Common myeloid progenitor, CD34-positive (primary cell): ENCODE data around the gene NDUFS7.
A peak's percentile ranks its signal among the peaks of the same experiment; 100 is the strongest.
"Not testable (repeated sequence)": the region's sequence is repeated elsewhere in the genome, so short reads cannot be mapped to it uniquely, and the experiment has no call there.

ENCODE experiments used
- CTCF ChIA-PET: fragments of 350-600 bp; sonication (Branson Sonifier 250); formaldehyde crosslinking; loops from one replicate; lab custom pipeline; 2021; ENCODE audit warnings: antibody characterized with exemption; lab: Charles Lee
- POLR2A ChIA-PET: fragments of 350-600 bp; sonication (Branson Sonifier 250); formaldehyde crosslinking; loops from one replicate; lab custom pipeline; 2021; ENCODE audit warnings: antibody characterized with exemption; lab: Charles Lee
- DNase-seq, 3 donors: peaks; one replicate each; pipeline versions ENCODE4 v3.0.0 to v3.0.0-alpha.2; 2013
- H3K27ac ChIP-seq, 2 experiments: 1 replicate in 1 of 2; 2 replicates in 1 of 2; pipeline ENCODE4 v1.7.0; 2013; ENCODE audit warnings: inconsistent platforms in 2 of 2, low read length in 2 of 2, mild to moderate bottlenecking in 2 of 2, low read depth in 1 of 2, moderate library complexity in 1 of 2; ENCODE audit not compliant: severe bottlenecking in 2 of 2, insufficient read depth in 1 of 2, poor library complexity in 1 of 2
- H3K27me3 ChIP-seq, 5 experiments: replicated peaks in 2 of 5; 1 replicate in 3 of 5; 2 replicates in 2 of 5; pipeline versions ENCODE4 v1.6.1 to v1.7.0; 2013; ENCODE audit warnings: low read length in 4 of 5, mild to moderate bottlenecking in 2 of 5, moderate library complexity in 2 of 5, inconsistent platforms in 1 of 5; ENCODE audit not compliant: insufficient read depth in 5 of 5, control insufficient read depth in 4 of 5
- H3K36me3 ChIP-seq, 4 experiments: 1 replicate in 2 of 4; 2 replicates in 2 of 4; pipeline versions ENCODE4 v1.6.1 to v1.7.0; 2013; ENCODE audit warnings: low read length in 3 of 4, control low read depth in 1 of 4, mild to moderate bottlenecking in 1 of 4; ENCODE audit not compliant: control insufficient read depth in 4 of 4, insufficient read depth in 4 of 4
- H3K4me1 ChIP-seq, 4 experiments: 1 replicate in 3 of 4; 2 replicates in 1 of 4; pipeline versions ENCODE4 v1.6.1 to v1.7.1; 2013; ENCODE audit warnings: low read length in 3 of 4, mild to moderate bottlenecking in 3 of 4, control low read depth in 1 of 4, inconsistent platforms in 1 of 4, moderate library complexity in 1 of 4; ENCODE audit not compliant: control insufficient read depth in 4 of 4, insufficient read depth in 4 of 4; ENCODE audit errors: control extremely low read depth in 1 of 4
- H3K4me3 ChIP-seq, 7 experiments: 1 replicate in 4 of 7; 2 replicates in 3 of 7; pipeline versions ENCODE4 v1.5.1 to v1.7.0; 2013; ENCODE audit warnings: mild to moderate bottlenecking in 7 of 7, low read length in 6 of 7, moderate library complexity in 6 of 7, inconsistent platforms in 2 of 7, low read depth in 2 of 7, control low read depth in 1 of 7; ENCODE audit not compliant: insufficient read depth in 4 of 7, control insufficient read depth in 1 of 7; ENCODE audit errors: extremely low read depth in 1 of 7
- H3K9me3 ChIP-seq, 5 experiments: 1 replicate in 4 of 5; 2 replicates in 1 of 5; pipeline versions ENCODE4 v1.6.1 to v1.7.1; 2013; ENCODE audit warnings: low read length in 4 of 5, mild to moderate bottlenecking in 2 of 5, inconsistent platforms in 1 of 5, low read depth in 1 of 5, moderate library complexity in 1 of 5; ENCODE audit not compliant: control insufficient read depth in 4 of 5, insufficient read depth in 2 of 5; ENCODE audit errors: control extremely low read depth in 1 of 5
- WGBS: methylation state at CpG from one replicate; pipeline ENCODE4 v1.1.5; 2013; ENCODE audit not compliant: insufficient coverage; 5-methylcytosine and 5-hydroxymethylcytosine counted together

Gene NDUFS7

GRCh38 chr19:1438933-1439354 is 55.2 kb downstream of the NDUFS7 start:
- ChIA-PET POLR2A (interaction anchor here (0.8 kb wide), 1 partner anchor 30 kb away, joined by 3 read pairs; no protein-coding TSS in a partner anchor), CTCF (no interaction called here)
- H3K36me3 ChIP-seq, result peaks cover 9 to 54% (median 33%) of the 10 kb centered on the region in 4 experiments
- H3K27ac ChIP-seq, result peak overlapping the region; percentile 92 to 96
- peaks cover 0 to 22% (median 16%) of the 10 kb centered on the region in 4 experiments for H3K4me1 ChIP-seq
- DNase-seq, result peak in 1 of 3 donors; percentile 28
- no peaks in the 10 kb centered on the region for H3K9me3 ChIP-seq
- WGBS, result 2% methylated on average over 19 of the region's 26 CpGs
- no peaks in the 10 kb centered on the region for H3K27me3 ChIP-seq
- H3K4me3 ChIP-seq, result peak overlapping the region; percentile 79 to 98 (median 87)

GRCh38 chr19:1439525-1440417 is 56.1 kb downstream of the NDUFS7 start:
- POLR2A ChIA-PET, result interaction anchor here (0.8 kb wide), 1 partner anchor 30 kb away, joined by 3 read pairs; no protein-coding TSS in a partner anchor

GRCh38 chr19:1440418-1440801 is 56.7 kb downstream of the NDUFS7 start:
- H3K4me3 ChIP-seq, result no peak overlapping the region
- peaks cover 0 to 2% (median 0%) of the 10 kb centered on the region in 5 experiments for H3K27me3 ChIP-seq
- peaks cover 9 to 42% (median 24%) of the 10 kb centered on the region in 4 experiments for H3K36me3 ChIP-seq
- POLR2A ChIA-PET, result no interaction called here
- H3K4me1 ChIP-seq, result peaks cover 0 to 33% (median 26%) of the 10 kb centered on the region in 4 experiments
- H3K27ac ChIP-seq, result peak overlapping the region in 1 of 2 experiments; percentile 14
- WGBS, result 97% methylated on average over 14 of the region's 15 CpGs
- no peaks in the 10 kb centered on the region for H3K9me3 ChIP-seq
- CTCF ChIA-PET, result interaction anchor here (1.0 to 6.4 kb wide), 2 partner anchors 8 to 15 kb away, joined by 3 to 49 read pairs; no protein-coding TSS in a partner anchor
- no peak for DNase-seq

More at GRCh38 chr19:1439525-1440417, 56.1 kb downstream of the NDUFS7 start:
- H3K36me3 ChIP-seq, result peaks cover 9 to 47% (median 28%) of the 10 kb centered on the region in 4 experiments
- H3K9me3 ChIP-seq, H3K27me3 ChIP-seq, DNase-seq: not testable (repeated sequence)
- H3K27ac ChIP-seq, result peak overlapping the region in 1 of 2 experiments; percentile 96
- CTCF ChIA-PET, result interaction anchor here (6.4 kb wide), 1 partner anchor 16 kb away, joined by 49 read pairs; no protein-coding TSS in a partner anchor
- H3K4me3 ChIP-seq, result peak overlapping the region in 6 of 7 experiments; percentile 79 to 98 (median 86)
- H3K4me1 ChIP-seq, result peaks cover 0 to 27% (median 20%) of the 10 kb centered on the region in 4 experiments
- 92% methylated on average over 46 of the region's 57 CpGs for WGBS

GRCh38 chr19:1441022-1441426 is 57.3 kb downstream of the NDUFS7 start:
- ChIA-PET POLR2A (interaction anchor here (0.6 kb wide), 1 partner anchor 53 kb away, joined by 3 read pairs; no protein-coding TSS in a partner anchor), CTCF (interaction anchor here (0.7 to 6.4 kb wide), 3 partner anchors 9 to 15 kb away, joined by 3 to 49 read pairs (median 3); no protein-coding TSS in a partner anchor)
- Histone ChIP-seq H3K4me3 (no peak overlapping the region), H3K36me3 (peaks cover 9 to 37% (median 20%) of the 10 kb centered on the region in 4 experiments), H3K4me1 (peaks cover 0 to 34% (median 28%) of the 10 kb centered on the region in 4 experiments), H3K27ac (no peak overlapping the region), H3K9me3 (no peaks in the 10 kb centered on the region), H3K27me3 (peaks cover 0 to 6% (median 0%) of the 10 kb centered on the region in 5 experiments)
- 95% methylated on average over 8 of the region's 9 CpGs for WGBS
- no peak for DNase-seq

- WGBS, result 98% methylated on average over 20 of the region's 25 CpGs
- Histone ChIP-seq H3K4me1 (peaks cover 0 to 42% (median 37%) of the 10 kb centered on the region in 4 experiments), H3K36me3 (peaks cover 9 to 37% (median 20%) of the 10 kb centered on the region in 4 experiments), H3K4me3 (no peak overlapping the region), H3K9me3 (no peaks in the 10 kb centered on the region), H3K27ac (no peak overlapping the region), H3K27me3 (peaks cover 0 to 14% (median under 1%) of the 10 kb centered on the region in 5 experiments)
- DNase-seq, result no peak
- POLR2A ChIA-PET, result interaction anchor here (0.6 kb wide), 1 partner anchor 53 kb away, joined by 3 read pairs; no protein-coding TSS in a partner anchor
- CTCF ChIA-PET, result interaction anchor here (6.4 kb wide), 1 partner anchor 14 kb away, joined by 49 read pairs; no protein-coding TSS in a partner anchor
These were observed 58.2 kb downstream of the NDUFS7 start for GRCh38 chr19:1441677-1442438.
